Adrenal gland (tissue), 12 donors: Measurements from ENCODE around the gene HS3ST4. TPM values are rescaled to one million over a fixed set of nuclear protein-coding genes. Genes with fewer than 3 reads are reported as not detected.

Experiments used
- DNase-seq, 7 donors: peaks; one replicate each; pipeline ENCODE4 v3.0.0-alpha.2; 2019 to 2020
- H3K27ac ChIP-seq, 5 donors: fragments of 200-600 bp; sonication (generic) in 4 of 5; 1 replicate in 3 of 5; 2 replicates in 2 of 5; pipeline versions ENCODE4 v1.5.1 to v1.8.0; 2016 to 2020; ENCODE audit warnings: mild to moderate bottlenecking in 1 of 5
- H3K27me3 ChIP-seq: fragments of 200-600 bp; 2 replicates; pipeline ENCODE4 v1.8.0; 2021
- H3K36me3 ChIP-seq, 2 donors: fragments of 200-600 bp; replicated peaks in 1 of 2; 1 replicate in 1 of 2; 2 replicates in 1 of 2; pipeline versions ENCODE4 v1.5.1 to v1.8.0; 2018 to 2022
- H3K4me1 ChIP-seq, 2 donors: fragments of 200-600 bp; replicated peaks in 1 of 2; 1 replicate in 1 of 2; 2 replicates in 1 of 2; pipeline versions ENCODE4 v1.5.1 to v1.8.0; 2018 to 2021
- H3K4me3 ChIP-seq, 4 donors: fragments of 200-600 bp; sonication (generic) in 3 of 4; one replicate each; pipeline ENCODE4 v1.5.1; 2016 to 2018
- H3K9me3 ChIP-seq, 3 donors: fragments of 200-600 bp; sonication (generic) in 1 of 3; replicated peaks in 1 of 3; 1 replicate in 2 of 3; 2 replicates in 1 of 3; pipeline versions ENCODE4 v1.5.1 to v1.8.0; 2016 to 2021
- CTCF ChIP-seq, 6 experiments: fragments of 450-650 bp in 4 of 6; fragments of 200-600 bp in 2 of 6; sonication (generic) in 1 of 6; IDR thresholded peaks; 1 replicate in 5 of 6; 2 replicates in 1 of 6; pipeline versions ENCODE4 v1.5.1 to v1.8.0; 2016 to 2021; ENCODE audit warnings: antibody characterized with exemption in 6 of 6, mild to moderate bottlenecking in 2 of 6, moderate library complexity in 1 of 6
- POLR2A ChIP-seq, 2 donors: fragments of 450-650 bp; IDR thresholded peaks; one replicate each; pipeline ENCODE4 v1.6.1; 2017; ENCODE audit warnings: antibody characterized with exemption in 2 of 2, mild to moderate bottlenecking in 2 of 2, moderate library complexity in 1 of 2
- WGBS, 4 donors: extraction: QIAGEN DNeasy Blood & Tissue Kit in 2 of 4; methylation state at CpG; one replicate each; pipeline versions ENCODE4 v1.1.5 to v1.1.7; 2013 to 2017; 5-methylcytosine and 5-hydroxymethylcytosine counted together
- intact Hi-C, 2 donors: fragments of 100-400 bp; cut with DNase I; formaldehyde crosslinking; loops; one replicate each; pipeline versions ENCODE4 v1.14.1 to v1.15.0; 2022 to 2023
- polyA plus RNA-seq, 3 donors: library from polyadenylated mRNA; stranded (reverse); fragments of 200-250 nt in 2 of 3; fragments of 350-450 nt in 1 of 3; fragmentation: Illumina TruSeq in 1 of 3; extraction: RNeasy Lipid Tissue Mini Kit (QIAGEN cat#74804) in 1 of 3; gene quantifications; one replicate each; pipeline ENCODE4 v1.2.3, GENCODE V29; 2013 to 2014
- total RNA-seq, 9 donors: library from RNA; depleted of rRNA in 4 of 9; stranded (reverse); fragments of >200 nt in 4 of 9; fragments of 120-200 nt in 1 of 9; fragmentation: NEBNext Ultra II Directional in 1 of 9; extraction: Animal tissue kit (Norgen Biotek cat#: 25700) in 1 of 9; gene quantifications; one replicate each; pipeline versions ENCODE4 v1.1.0 to v1.2.4, GENCODE V29; 2013 to 2023
- donor health status: healthy with polysubstance abuse.
- donor health status: Bipolar disorder and iron deficiency.
- donor health status: DM: yes; HTN: yes; CAD: no.
- donor health status: DM: no; HTN: no; CAD: no.
- donor health status: DM: no; HTN: no; CAD: no.
- donor health status: DM: yes; HTN: yes; CAD: no.

HS3ST4 gene
- total and polyA plus RNA-seq, 12 donors = 0.06 to 0.18 (median 0.08) TPM; not detected in 9

GRCh38 chr16:25786748-25787147, 95.0 kb downstream of the HS3ST4 start:
- intact Hi-C loops = no loop called here
- Histone ChIP-seq H3K36me3 (no peaks in the 10 kb centered on the region), H3K27ac (no peak overlapping the region), H3K4me1 (no peaks in the 10 kb centered on the region), H3K27me3 (no peaks in the 10 kb centered on the region), H3K9me3 (no peaks in the 10 kb centered on the region), H3K4me3 (no peak overlapping the region)
- DNase-seq = no peak
- no peak for TF ChIP-seq POLR2A (IDR thresholded peaks at IDR 0.05)
- WGBS, 4 donors = 71 to 79% (median 73%) methylated on average over 4 of the region's 4 CpGs

- WGBS, 4 donors = 79 to 90% (median 88%) methylated on average over 1 of the region's 1 CpG
- DNase-seq = no peak
- no peaks in the 10 kb centered on the region for H3K9me3 ChIP-seq
- no peak overlapping the region for H3K4me3 ChIP-seq
- no peaks in the 10 kb centered on the region for H3K4me1 ChIP-seq
- no peaks in the 10 kb centered on the region for H3K36me3 ChIP-seq
- TF ChIP-seq POLR2A (IDR thresholded peaks at IDR 0.05) (no peak), CTCF (IDR thresholded peaks at IDR 0.05) (no peak)
- H3K27ac ChIP-seq = no peak overlapping the region
- intact Hi-C loops = no loop called here
- no peaks in the 10 kb centered on the region for H3K27me3 ChIP-seq
Measured at GRCh38 chr16:25788637-25789036, 96.9 kb downstream of the HS3ST4 start.

GRCh38 chr16:25796239-25796638, 104.5 kb downstream of the HS3ST4 start:
- Histone ChIP-seq H3K4me1 (no peaks in the 10 kb centered on the region), H3K9me3 (no peaks in the 10 kb centered on the region), H3K4me3 (no peak overlapping the region), H3K36me3 (no peaks in the 10 kb centered on the region), H3K27me3 (no peaks in the 10 kb centered on the region), H3K27ac (no peak overlapping the region)
- DNase-seq = no peak
- intact Hi-C loops = no loop called here
- WGBS, 4 donors = 77 to 83% (median 79%) methylated on average over 4 of the region's 4 CpGs
- TF ChIP-seq CTCF (IDR thresholded peaks at IDR 0.05) (no peak), POLR2A (IDR thresholded peaks at IDR 0.05) (no peak)

- DNase-seq = no peak
- Histone ChIP-seq H3K36me3 (no peaks in the 10 kb centered on the region), H3K4me3 (no peak overlapping the region), H3K27ac (no peak overlapping the region), H3K9me3 (no peaks in the 10 kb centered on the region), H3K4me1 (no peaks in the 10 kb centered on the region), H3K27me3 (no peaks in the 10 kb centered on the region)
- TF ChIP-seq CTCF (IDR thresholded peaks at IDR 0.05) (no peak), POLR2A (IDR thresholded peaks at IDR 0.05) (no peak)
- intact Hi-C loops = no loop called here
- WGBS, 4 donors = 87 to 94% (median 90%) methylated on average over 1 of the region's 1 CpG
Measured at GRCh38 chr16:25798065-25798464, 106.3 kb downstream of the HS3ST4 start.

GRCh38 chr16:25799816-25800215, 108.1 kb downstream of the HS3ST4 start:
- Histone ChIP-seq H3K9me3 (no peaks in the 10 kb centered on the region), H3K36me3 (no peaks in the 10 kb centered on the region), H3K27me3 (no peaks in the 10 kb centered on the region), H3K27ac (no peak overlapping the region), H3K4me1 (no peaks in the 10 kb centered on the region), H3K4me3 (no peak overlapping the region)
- WGBS, 4 donors = 73 to 94% (median 79%) methylated on average over 1 of the region's 1 CpG
- TF ChIP-seq POLR2A (IDR thresholded peaks at IDR 0.05) (no peak), CTCF (IDR thresholded peaks at IDR 0.05) (no peak)
- intact Hi-C loops = no loop called here
- DNase-seq = no peak
